Measurements from ENCODE around the gene HNRNPA3. TPM values are rescaled to one million over a fixed set of nuclear protein-coding genes. Genes with fewer than 3 reads are reported as not detected.

HNRNPA3 gene
- total and polyA plus RNA-seq, 2 of the 13 experiments (the other 11 are each of a cell fraction or from before 2014, with no cell fraction given) = 73.3 to 97.7 TPM

- TF ChIP-seq SOX13 (IDR thresholded peaks at IDR 0.05) (peak; percentile 46; the same call in 1 of the 2 replicates), SOX13 (CRISPR knock-in tag; conservative IDR thresholded peaks at IDR 0.05 in 1 of 2, IDR thresholded peaks at IDR 0.05 in 1 of 2) (peak in 1 of 2 experiments; percentile 89; a peak in 2 of 4 replicates), RFXAP (CRISPR knock-in tag; IDR thresholded peaks at IDR 0.05; ENCODE audit: borderline replicate concordance) (no peak), GABPA (IDR thresholded peaks at IDR 0.05; ENCODE audit: low read depth, low read length) (no peak), GABPA (CRISPR knock-in tag; IDR thresholded peaks at IDR 0.05; ENCODE audit: low read depth) (peak; percentile 41; the same call in 1 of the 2 replicates), FOXP4 (CRISPR knock-in tag; IDR thresholded peaks at IDR 0.05) (peak; percentile 47; the same call in 1 of the 2 replicates), PAF1 (CRISPR knock-in tag; IDR thresholded peaks at IDR 0.05) (no peak), HMGA1 (CRISPR knock-in tag; conservative IDR thresholded peaks at IDR 0.05) (no peak), MLLT10 (CRISPR knock-in tag; IDR thresholded peaks at IDR 0.05) (no peak), ZNF30 (CRISPR knock-in tag; IDR thresholded peaks at IDR 0.05) (no peak), NPAS2 (CRISPR knock-in tag; IDR thresholded peaks at IDR 0.05; ENCODE audit: borderline replicate concordance) (no peak), ZBTB7B (CRISPR knock-in tag; IDR thresholded peaks at IDR 0.05) (peak; percentile 35; the same call in 1 of the 2 replicates), ZNF629 (CRISPR knock-in tag; conservative IDR thresholded peaks at IDR 0.05) (no peak), RXRB (CRISPR knock-in tag; IDR thresholded peaks at IDR 0.05; ENCODE audit: borderline replicate concordance) (peak; percentile 90), FIP1L1 (IDR thresholded peaks at IDR 0.05; ENCODE audit: borderline replicate concordance, insufficient read depth, low read depth, low read length) (no peak), ZNF614 (CRISPR knock-in tag; IDR thresholded peaks at IDR 0.05; ENCODE audit: borderline replicate concordance) (peak; percentile 61; the same call in 1 of the 2 replicates), GATAD2A (CRISPR knock-in tag; IDR thresholded peaks at IDR 0.05) (peak; percentile 76), ZNF451 (CRISPR knock-in tag; IDR thresholded peaks at IDR 0.05) (no peak), ZNF552 (CRISPR knock-in tag; IDR thresholded peaks at IDR 0.05; ENCODE audit: borderline replicate concordance) (no peak), ZNF407 (CRISPR knock-in tag; IDR thresholded peaks at IDR 0.05; ENCODE audit: not compliant biosample characterization) (no peak)
Observed at GRCh38 chr2:177165721-177166711, 46.6 kb upstream of the HNRNPA3 start (continued).

All from HepG2 (cell line).